HEK293 (cell line): ENCODE results near the gene C5orf15.

Experiments used
- OSR2 ChIP-seq: fragments of 450-650 bp; formaldehyde crosslinking; IDR thresholded peaks from 2 replicates; pipeline ENCODE4 v1.5.1; 2016; ENCODE audit warnings: missing biosample characterization, missing genetic modification characterization
- PRDM1 ChIP-seq: fragments of 450-650 bp; formaldehyde crosslinking; IDR thresholded peaks from 2 replicates; pipeline ENCODE4; 2016; ENCODE audit warnings: missing biosample characterization, missing genetic modification characterization
- ZFP37 ChIP-seq: fragments of 450-650 bp; formaldehyde crosslinking; IDR thresholded peaks from 2 replicates; pipeline ENCODE4 v1.5.1; 2016; ENCODE audit warnings: missing biosample characterization, missing genetic modification characterization
- ZNF221 ChIP-seq: fragments of 450-650 bp; formaldehyde crosslinking; IDR thresholded peaks from 2 replicates; pipeline ENCODE4 v1.5.1; 2017; ENCODE audit warnings: missing biosample characterization, missing genetic modification characterization, borderline replicate concordance
- ZNF239 ChIP-seq: fragments of 450-650 bp; formaldehyde crosslinking; IDR thresholded peaks from 2 replicates; pipeline ENCODE4 v1.5.1; 2016; ENCODE audit warnings: missing biosample characterization, missing genetic modification characterization
- ZNF24 ChIP-seq: fragments of 450-650 bp; formaldehyde crosslinking; IDR thresholded peaks from 2 replicates; pipeline ENCODE4 v1.5.1; 2016; ENCODE audit warnings: missing biosample characterization, missing genetic modification characterization
- ZNF521 ChIP-seq: fragments of 450-650 bp; formaldehyde crosslinking; IDR thresholded peaks from 2 replicates; pipeline ENCODE4 v1.5.1; 2017; ENCODE audit warnings: missing biosample characterization, mild to moderate bottlenecking, missing genetic modification characterization
- ZNF544 ChIP-seq: fragments of 450-650 bp; formaldehyde crosslinking; IDR thresholded peaks from 2 replicates; pipeline ENCODE4 v1.5.0; 2017; ENCODE audit warnings: missing biosample characterization, missing genetic modification characterization
- ZNF654 ChIP-seq: fragments of 450-650 bp; formaldehyde crosslinking; IDR thresholded peaks from 2 replicates; pipeline ENCODE4 v1.5.1; 2016; ENCODE audit warnings: low read depth, missing biosample characterization, missing genetic modification characterization
- TF ChIP-seq, protein P1 (sequence below): fragments of 450-650 bp; formaldehyde crosslinking; IDR thresholded peaks from 2 replicates; pipeline ENCODE4 v1.5.1; 2016; ENCODE audit warnings: missing biosample characterization, missing genetic modification characterization
- TF ChIP-seq, protein P2 (sequence below): fragments of 450-650 bp; formaldehyde crosslinking; IDR thresholded peaks from 2 replicates; pipeline ENCODE4 v1.5.1; 2016; ENCODE audit warnings: missing biosample characterization, missing genetic modification characterization
- TF ChIP-seq, protein P3 (sequence below): fragments of 450-650 bp; formaldehyde crosslinking; IDR thresholded peaks from 2 replicates; pipeline ENCODE4 v1.5.1; 2016; ENCODE audit warnings: missing biosample characterization, missing genetic modification characterization

- TF ChIP-seq, protein P1, sequence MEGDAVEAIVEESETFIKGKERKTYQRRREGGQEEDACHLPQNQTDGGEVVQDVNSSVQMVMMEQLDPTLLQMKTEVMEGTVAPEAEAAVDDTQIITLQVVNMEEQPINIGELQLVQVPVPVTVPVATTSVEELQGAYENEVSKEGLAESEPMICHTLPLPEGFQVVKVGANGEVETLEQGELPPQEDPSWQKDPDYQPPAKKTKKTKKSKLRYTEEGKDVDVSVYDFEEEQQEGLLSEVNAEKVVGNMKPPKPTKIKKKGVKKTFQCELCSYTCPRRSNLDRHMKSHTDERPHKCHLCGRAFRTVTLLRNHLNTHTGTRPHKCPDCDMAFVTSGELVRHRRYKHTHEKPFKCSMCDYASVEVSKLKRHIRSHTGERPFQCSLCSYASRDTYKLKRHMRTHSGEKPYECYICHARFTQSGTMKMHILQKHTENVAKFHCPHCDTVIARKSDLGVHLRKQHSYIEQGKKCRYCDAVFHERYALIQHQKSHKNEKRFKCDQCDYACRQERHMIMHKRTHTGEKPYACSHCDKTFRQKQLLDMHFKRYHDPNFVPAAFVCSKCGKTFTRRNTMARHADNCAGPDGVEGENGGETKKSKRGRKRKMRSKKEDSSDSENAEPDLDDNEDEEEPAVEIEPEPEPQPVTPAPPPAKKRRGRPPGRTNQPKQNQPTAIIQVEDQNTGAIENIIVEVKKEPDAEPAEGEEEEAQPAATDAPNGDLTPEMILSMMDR (tag by site-specific recombination): no peak
- no peak for TF ChIP-seq ZNF24 (tag by site-specific recombination)
- TF ChIP-seq OSR2 (tag by site-specific recombination): no peak
- TF ChIP-seq PRDM1 (tag by site-specific recombination): no peak
- TF ChIP-seq, protein P2, sequence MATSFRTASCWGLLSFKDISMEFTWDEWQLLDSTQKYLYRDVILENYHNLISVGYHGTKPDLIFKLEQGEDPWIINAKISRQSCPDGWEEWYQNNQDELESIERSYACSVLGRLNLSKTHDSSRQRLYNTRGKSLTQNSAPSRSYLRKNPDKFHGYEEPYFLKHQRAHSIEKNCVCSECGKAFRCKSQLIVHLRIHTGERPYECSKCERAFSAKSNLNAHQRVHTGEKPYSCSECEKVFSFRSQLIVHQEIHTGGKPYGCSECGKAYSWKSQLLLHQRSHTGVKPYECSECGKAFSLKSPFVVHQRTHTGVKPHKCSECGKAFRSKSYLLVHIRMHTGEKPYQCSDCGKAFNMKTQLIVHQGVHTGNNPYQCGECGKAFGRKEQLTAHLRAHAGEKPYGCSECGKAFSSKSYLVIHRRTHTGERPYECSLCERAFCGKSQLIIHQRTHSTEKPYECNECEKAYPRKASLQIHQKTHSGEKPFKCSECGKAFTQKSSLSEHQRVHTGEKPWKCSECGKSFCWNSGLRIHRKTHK (tag by site-specific recombination): no peak
- TF ChIP-seq, protein P3, sequence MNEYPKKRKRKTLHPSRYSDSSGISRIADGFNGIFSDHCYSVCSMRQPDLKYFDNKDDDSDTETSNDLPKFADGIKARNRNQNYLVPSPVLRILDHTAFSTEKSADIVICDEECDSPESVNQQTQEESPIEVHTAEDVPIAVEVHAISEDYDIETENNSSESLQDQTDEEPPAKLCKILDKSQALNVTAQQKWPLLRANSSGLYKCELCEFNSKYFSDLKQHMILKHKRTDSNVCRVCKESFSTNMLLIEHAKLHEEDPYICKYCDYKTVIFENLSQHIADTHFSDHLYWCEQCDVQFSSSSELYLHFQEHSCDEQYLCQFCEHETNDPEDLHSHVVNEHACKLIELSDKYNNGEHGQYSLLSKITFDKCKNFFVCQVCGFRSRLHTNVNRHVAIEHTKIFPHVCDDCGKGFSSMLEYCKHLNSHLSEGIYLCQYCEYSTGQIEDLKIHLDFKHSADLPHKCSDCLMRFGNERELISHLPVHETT (tag by site-specific recombination): no peak
- TF ChIP-seq ZNF544 (tag by site-specific recombination): no peak
- no peak for TF ChIP-seq ZFP37 (tag by site-specific recombination)
- no peak for TF ChIP-seq ZNF239 (tag by site-specific recombination)
- no peak for TF ChIP-seq ZNF521
- TF ChIP-seq ZNF654: no peak
- TF ChIP-seq ZNF221 (tag by site-specific recombination): no peak
Observed at GRCh38 chr5:133943475-133943817, 25.0 kb downstream of the C5orf15 start.
